ENCODE data around the gene TPP1. TPM values are rescaled to one million over a fixed set of nuclear protein-coding genes. Genes with fewer than 3 reads are reported as not detected.

TPP1 gene
- total RNA-seq, 1 donor from 2014 or later, result 46.2 TPM

GRCh38 chr11:6594142-6594768 lies 25.0 kb downstream of the TPP1 start:
- no peak for DNase-seq (ENCODE audit: low read depth in 2 of 2)

GRCh38 chr11:6588018-6588417 lies 31.2 kb downstream of the TPP1 start:
- no peak for DNase-seq (ENCODE audit: low read depth in 2 of 2)

GRCh38 chr11:6587360-6587953 lies 31.8 kb downstream of the TPP1 start:
- no peak for DNase-seq (ENCODE audit: low read depth in 2 of 2)

- no peak for DNase-seq (ENCODE audit: low read depth in 2 of 2)
Measured at GRCh38 chr11:6586434-6587359, 32.5 kb downstream of the TPP1 start.

- DNase-seq (ENCODE audit: low read depth in 2 of 2), result no peak
Measured at GRCh38 chr11:6584528-6584927, 34.7 kb downstream of the TPP1 start.

- no peak for DNase-seq (ENCODE audit: low read depth in 2 of 2)
Measured at GRCh38 chr11:6583584-6583983, 35.6 kb downstream of the TPP1 start.

- no peak for DNase-seq (ENCODE audit: low read depth in 2 of 2)
Measured at GRCh38 chr11:6579681-6580080, 39.5 kb downstream of the TPP1 start.

- no peak for DNase-seq (ENCODE audit: low read depth in 2 of 2)
Measured at GRCh38 chr11:6578134-6578533, 41.1 kb downstream of the TPP1 start.

GRCh38 chr11:6576471-6577373 lies 42.5 kb downstream of the TPP1 start:
- peak; percentile 37 to 77 for DNase-seq (ENCODE audit: low read depth in 2 of 2)

GRCh38 chr11:6574816-6575715 lies 44.2 kb downstream of the TPP1 start:
- no peak for DNase-seq (ENCODE audit: low read depth in 2 of 2)

GRCh38 chr11:6572215-6572614 lies 47.0 kb downstream of the TPP1 start:
- DNase-seq (ENCODE audit: low read depth in 2 of 2), result no peak

- DNase-seq (ENCODE audit: low read depth in 2 of 2), result no peak
Measured at GRCh38 chr11:6571434-6572008, 47.7 kb downstream of the TPP1 start.

- no peak for DNase-seq (ENCODE audit: low read depth in 2 of 2)
Measured at GRCh38 chr11:6570691-6571427, 48.4 kb downstream of the TPP1 start.

GRCh38 chr11:6569706-6570105 lies 49.5 kb downstream of the TPP1 start:
- no peak for DNase-seq (ENCODE audit: low read depth in 2 of 2)

- peak; percentile 43 to 64 for DNase-seq (ENCODE audit: low read depth in 2 of 2)
Measured at GRCh38 chr11:6568191-6568918, 50.9 kb downstream of the TPP1 start.

GRCh38 chr11:6567371-6567745 lies 51.9 kb downstream of the TPP1 start:
- DNase-seq (ENCODE audit: low read depth in 2 of 2), result no peak

- no peak for DNase-seq (ENCODE audit: low read depth in 2 of 2)
Measured at GRCh38 chr11:6566704-6567370, 52.4 kb downstream of the TPP1 start.
